Stimulated activated CD8-positive, alpha-beta memory T cell treated with anti-CD3 and anti-CD28 coated beads, Interleukin-12 subunit alpha, Interleukin-12 subunit beta, amount 100 ng/mL, for 1 hour (primary cell): ENCODE data around the gene TEX47.

Source experiments
- DNase-seq: peaks from one replicate; pipeline ENCODE4 v3.0.0-alpha.2; 2020; ENCODE audit warnings: low read depth

Gene TEX47

DNA sequence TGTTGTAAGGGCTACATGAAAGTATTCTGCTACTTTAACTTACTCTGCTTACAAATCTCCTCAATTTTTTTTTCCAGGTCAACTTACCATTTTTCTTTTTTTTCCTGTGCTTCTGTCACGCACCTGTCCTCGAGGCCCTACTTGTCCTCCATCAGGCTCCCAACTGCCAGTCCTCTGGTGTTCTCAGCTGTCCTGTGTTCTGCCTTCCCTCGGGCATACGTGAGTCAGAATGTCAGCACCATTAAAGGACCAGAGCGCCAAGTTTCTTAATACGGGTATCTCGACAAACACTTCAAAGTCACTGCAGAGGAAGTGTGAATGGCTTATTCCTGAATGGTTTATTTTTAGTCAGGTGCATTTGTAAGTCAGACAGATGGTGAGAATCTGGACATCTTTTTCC is at the start of gene TEX47:
Gene TEX47 (minus strand): TSS at position 185 of the 400 bp plus-strand sequence. CDS start 795 bp downstream, outside the sequence.
- no peak for DNase-seq

DNA sequence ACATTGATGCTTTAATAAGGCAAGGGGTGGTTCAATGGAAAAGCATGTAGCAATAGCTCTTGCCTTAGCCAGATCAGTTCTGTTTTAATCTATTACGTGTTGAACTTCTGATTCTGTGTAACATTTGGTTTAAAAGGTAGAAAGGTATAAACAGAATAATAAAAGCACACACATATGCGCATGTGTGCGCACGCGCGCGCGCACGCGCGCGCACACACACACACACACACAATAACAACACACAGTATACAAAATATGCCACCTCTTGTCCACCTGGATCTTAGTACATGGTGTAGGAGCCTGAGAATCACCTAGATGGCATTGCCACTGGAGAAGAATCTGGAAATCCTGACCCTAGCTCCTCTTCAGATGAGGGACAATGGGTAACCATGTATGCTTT is 49.6 kb upstream of the TEX47 start:
- no peak for DNase-seq

DNA sequence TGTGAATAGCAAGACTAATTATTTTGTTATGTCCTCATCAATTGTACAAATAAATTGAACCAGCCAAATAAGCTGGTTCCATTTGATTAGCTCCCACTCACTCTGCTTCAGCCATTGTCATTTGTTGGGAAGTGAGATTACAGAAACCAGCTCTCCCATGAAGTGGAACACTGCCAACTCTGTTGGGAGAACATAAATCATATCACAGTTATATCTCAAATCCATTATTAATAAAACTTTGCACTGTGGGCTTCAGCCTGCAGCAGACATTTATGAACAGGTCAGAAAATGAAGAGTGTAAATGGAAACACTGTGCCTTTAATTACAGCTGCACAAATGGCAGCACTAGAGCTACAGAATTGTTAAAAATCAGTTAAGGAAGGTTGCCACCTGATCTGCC is 46.7 kb upstream of the TEX47 start:
- DNase-seq: no peak

DNA sequence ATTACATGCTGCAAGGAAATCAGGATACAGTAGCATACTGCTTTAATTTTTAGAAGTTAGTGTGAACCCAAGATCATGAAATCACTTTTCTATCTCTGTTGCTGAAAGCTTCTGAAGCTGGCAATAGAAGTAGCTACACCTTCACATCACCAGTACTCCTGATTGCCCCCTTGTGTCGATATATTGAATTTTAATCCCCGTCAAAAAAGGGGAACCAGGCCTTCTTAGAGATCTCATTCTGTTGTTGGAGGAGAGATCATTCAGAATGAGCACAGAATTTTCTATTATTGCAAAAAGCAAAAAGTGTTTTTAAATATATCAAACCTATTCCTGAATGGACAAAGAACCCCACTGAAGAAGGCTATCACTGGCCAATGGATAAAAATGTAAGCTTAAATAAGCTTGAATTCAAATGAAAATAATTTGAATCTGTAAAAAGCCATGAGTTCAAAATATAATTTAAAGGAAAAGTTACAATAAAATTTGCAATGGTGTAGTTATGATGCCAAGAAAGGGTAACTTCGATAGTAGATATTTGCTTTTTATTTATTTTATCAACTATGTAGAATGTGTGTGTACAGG is 39.7 kb upstream of the TEX47 start:
- no peak for DNase-seq

DNA sequence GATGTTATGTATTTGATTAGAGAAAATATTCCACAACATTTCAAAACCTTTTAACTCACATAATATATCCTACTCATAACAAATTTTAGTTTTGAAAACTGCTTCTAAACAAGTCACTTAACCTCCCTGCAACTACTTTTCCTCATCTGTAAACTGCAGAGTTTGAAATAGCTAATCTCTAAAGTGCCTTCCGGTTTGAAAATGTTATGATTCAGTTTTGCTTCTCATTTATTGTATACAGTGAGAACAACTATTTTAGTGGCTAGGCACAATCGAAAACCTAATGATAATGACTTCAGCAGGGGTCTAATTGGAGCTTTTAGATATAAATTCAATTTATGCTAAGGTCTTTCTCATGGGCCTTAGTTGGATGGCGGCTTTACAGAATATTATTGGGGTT is 30.7 kb upstream of the TEX47 start:
- no peak for DNase-seq

DNA sequence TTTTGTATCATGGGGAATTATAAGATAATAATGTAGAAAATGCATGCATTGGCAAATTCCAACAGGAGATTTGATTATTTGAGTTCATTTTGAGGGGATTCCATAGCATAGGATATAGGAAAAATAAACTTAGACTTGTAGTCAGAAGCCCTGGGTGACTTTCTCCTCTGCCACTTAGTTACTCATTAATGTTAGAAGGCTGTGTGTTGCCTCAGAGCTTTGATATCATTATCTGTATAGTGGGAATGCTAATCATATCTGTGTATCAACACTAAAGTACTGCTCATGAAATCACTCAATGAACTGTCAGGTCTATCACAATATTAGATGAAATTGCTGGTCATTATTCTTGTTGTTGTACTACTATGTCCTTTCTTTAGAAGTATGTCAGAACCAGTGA is 23.0 kb upstream of the TEX47 start:
- DNase-seq: no peak

DNA sequence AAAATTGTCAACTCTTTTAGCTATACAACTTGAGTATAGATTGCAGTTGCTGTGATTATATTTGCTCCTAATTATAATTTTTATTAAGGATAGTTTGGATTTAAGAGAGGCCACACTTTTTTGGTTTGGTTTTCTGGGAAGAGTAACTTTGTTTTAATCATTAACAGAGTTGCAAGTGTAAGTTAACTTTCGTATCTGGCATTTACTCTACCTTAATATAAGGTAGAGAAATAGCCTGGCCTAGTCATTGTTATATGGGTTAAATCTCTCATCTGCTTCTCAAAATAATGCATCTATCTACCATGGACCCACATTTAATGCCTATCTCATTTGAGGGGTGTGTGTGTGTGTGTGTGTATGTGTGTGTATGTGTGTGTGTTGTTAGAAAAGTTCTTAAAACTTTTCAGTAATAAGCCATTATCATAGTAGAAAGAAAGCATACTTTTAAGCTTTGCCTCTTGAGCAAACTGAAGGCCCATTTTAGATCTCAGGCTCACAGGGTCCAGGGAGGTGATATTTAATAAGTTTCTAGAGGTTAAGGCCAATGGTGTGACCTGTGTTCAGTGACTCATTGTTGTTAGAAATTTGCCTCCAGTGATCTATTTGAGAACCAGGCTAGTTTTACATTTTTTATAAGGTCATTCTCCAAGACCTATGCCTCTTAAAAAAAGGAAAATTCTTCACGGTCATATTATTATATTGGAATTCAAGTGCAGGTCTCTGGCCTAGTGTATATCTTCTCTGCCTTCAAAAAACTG is 10.9 kb upstream of the TEX47 start:
- DNase-seq: no peak

DNA sequence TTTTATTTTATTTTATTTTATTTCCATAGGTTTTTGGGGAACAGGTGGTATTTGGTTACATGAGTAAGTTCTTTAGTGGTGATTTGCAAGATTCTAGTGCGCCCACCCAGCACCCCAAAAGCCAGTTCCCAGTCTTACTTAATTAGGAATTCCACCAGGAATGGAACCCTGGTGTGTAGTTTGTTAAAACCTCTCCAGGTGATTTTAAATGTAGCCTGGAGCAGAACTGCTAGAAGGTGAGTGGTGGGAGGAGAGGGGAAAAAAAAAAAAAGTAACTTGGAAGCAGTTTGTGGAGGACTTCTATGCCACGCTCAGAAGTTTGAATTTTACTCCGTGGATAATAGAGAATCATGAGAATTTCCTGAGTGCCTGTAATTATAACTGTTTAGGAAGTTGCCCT is 5.5 kb upstream of the TEX47 start:
- no peak for DNase-seq

DNA sequence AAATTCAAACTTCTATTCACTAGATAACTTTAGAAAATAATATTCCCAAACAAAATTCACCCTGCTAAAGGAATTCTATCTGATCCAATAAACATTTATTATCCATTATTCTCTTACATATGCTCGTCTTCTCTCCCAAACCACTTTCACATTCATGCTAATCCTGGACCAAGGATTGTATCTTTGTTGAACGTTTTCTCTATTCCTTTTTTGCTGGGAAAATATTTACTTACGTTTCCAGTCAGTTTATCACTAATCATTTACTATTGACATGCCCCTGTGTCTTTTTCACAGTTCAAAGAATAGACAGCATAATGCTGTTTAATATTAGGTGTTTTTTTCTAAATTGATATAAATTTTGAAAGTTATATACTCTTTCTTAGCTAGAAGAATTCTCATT is 3.2 kb downstream of the TEX47 start:
- no peak for DNase-seq

DNA sequence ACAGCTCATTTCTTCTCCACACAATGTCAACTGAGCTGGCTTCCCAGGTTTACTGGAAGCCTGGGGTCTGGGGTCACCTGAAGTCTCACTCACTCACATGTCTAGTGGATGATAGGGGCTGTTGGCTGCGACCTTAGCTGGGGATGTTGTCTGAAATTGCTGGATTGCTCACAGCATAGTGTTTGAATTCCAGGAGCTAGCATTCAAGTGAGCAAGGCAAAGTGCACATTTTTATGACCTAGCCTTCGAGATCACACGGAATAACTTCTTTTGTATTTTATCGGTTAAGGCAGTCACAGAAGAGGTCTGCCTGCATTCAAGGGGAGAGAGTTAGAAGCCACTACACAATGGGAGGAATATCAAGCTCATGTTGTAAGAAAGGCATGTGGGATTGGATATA is 3.6 kb downstream of the TEX47 start:
- no peak for DNase-seq

DNA sequence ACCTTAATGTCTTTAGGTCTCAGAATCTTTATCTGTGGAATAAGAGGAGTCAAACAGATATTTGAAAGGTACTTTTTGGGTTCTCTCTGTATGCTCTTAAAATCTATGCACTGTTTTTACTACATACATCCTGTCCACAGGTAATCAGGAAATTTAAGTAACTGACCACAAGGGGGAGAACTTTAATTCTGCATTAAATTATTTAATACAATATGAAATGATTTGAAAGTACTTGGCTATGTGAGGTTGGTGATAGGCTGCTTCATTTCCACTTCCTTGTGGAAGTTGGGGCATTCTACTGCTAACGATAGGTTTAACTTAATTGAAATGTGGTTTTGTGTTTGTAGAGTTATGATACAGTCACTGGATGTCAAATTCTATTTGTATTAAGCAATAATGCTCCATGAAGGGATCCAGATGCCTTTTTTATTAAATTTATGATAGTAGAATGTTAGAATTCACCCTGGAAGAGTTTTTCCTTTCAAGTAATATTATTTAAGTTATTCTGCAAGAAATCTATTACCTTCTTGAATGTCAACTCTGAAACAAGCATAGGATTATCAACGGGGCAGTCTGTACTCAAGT is 6.0 kb downstream of the TEX47 start:
- no peak for DNase-seq

DNA sequence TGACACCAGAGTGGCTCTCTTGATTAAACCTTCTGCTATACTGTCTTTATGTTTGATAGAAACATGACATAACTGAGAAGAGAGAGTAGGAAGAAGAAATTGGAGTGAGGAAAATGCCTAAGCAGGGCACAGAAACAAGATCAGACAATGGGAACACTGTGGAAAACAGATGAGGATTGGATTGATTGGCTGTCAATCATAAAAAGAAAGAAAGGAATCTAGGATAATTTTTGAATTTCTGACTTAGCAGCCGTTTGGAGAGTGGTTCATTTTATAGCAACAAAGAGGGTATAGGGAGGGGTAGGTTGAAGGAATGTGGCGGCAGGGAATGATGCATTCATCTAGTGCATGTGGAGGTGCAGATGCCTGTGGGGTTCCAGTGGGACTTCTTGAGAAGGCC is 7.8 kb downstream of the TEX47 start:
- no peak for DNase-seq

DNA sequence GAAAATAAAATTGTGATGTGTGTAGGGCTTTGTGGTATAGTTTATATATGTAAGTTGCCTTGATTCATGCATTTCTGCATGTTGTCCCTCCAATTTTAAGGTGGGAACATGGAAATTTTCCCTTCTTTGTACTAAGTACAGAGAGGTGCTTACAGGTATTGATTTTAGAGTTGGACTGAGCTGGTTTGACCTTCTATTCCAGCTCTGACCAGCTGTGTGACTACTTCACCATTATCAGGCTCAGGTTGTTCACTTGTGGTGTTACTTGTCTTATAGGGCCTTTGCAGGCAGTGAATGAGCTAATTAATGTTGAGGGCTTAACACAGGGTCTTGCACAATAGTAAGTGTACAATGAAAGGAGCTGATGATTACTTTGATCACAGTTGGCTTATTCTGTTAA is 19.7 kb downstream of the TEX47 start:
- DNase-seq: no peak

DNA sequence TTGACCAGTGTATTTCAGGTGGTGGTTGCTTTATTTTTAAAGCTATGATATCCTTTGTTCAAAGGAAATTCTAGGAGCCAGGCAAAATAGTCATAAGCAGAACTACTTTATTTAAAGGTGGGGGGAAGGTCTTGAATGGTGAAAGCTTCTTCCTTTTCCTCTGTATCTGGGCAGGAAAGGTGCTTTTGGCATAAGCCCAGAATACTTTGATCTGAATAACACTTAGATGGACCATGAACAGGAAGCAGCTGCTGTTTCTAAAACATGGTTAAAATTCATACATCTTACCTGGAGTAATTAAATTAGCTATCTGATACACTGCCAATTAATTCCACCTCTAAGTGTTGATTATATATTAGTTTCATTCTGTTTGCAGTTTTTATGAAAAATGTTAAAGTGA is 22.8 kb downstream of the TEX47 start:
- DNase-seq: no peak

DNA sequence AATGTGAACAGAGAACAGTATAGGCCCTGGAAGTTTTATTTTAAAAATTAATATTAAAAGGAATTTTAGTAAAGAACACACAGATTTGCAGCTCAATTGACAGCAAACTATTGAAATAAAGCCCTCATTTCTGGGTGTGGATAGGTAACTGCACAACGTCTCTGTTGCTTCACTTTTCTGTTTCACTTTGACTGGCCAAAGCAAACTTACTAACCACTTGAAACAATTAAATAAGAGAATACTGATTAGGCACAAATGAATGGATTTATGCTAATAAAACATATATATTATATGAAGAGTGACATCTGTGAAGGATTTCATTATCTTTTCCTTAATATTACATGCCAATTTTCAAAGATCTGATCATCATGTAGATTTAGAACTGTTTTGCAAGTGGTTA is 24.1 kb downstream of the TEX47 start:
- no peak for DNase-seq

DNA sequence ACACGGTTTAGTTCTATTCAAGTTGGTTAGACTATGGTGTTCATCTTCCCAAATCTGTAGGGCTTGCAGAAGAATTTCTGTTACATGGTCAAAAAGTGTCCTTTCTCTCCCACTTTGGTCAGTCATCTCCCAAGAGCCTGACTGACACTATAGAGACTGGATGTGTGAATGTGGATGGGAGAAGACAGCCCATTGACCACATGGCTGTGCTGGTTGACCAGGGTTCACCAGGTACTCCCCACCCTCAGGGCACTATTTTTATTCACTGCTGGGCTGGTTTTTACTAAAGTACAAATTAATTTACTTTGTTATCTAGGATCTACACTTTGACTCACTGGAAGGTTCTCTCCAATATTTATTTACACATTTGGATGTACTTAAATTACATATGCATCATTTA is 33.8 kb downstream of the TEX47 start:
- DNase-seq: no peak

DNA sequence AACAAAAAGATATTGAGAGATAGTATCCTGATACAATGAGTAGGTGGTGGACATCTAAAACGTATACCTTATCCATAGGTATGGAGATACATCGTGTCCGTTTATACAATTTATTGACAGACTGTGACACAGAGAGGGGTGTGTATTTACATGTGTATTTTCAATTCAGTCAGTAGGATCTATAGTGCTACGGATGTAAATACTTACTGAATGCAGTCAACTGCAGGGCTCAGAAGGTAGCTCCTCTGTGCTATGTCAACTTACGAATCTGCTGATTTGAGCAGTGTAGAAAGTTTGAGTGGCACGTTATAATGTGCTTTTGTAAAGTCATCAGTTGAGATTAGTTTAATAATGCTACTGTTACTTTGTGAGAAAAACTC is 35.4 kb downstream of the TEX47 start:
- DNase-seq: no peak

DNA sequence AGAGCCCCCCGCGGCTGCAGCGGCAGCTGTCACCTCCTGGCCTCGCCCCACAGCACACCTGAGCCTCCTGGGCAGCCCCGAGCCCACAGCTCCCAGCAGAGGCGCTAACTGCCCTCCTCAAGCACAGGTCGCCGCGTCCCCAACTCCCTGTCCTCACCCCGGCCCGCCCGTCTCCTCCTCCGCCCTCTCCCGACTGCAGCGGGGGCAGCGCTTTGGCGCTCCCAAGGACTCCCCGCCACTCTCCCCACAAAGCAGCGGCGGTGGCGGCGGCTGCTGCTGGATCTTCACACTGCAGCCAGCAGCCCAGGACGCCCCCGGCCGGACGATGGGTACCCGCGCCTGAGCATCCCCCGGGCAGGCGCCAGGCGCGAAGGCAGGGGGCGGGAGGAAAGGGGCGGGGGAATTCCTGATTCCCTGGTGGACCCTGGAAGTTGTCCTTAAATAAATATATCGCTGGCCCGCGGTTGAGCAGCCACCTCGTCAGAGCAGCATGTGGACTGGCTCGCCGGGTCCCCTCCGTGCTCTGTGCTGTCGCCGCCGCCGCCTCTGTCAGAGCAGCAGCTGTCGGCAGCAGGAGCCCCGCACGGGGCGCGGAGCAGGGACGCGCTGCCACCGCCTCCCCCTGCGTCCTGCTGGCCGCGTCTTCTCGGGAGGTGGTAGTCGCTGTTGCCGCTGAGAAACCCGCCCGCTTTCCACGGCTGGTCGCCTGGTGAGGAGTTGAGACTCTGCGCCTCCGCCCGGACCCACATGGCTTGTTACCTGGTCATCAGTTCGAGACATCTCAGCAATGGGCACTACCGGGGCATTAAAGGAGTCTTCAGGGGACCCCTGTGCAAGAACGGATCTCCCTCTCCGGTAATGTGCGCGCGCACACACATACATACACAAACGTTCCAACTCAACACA is 36.1 kb downstream of the TEX47 start, which contains the start of gene ZNF804B:
Gene ZNF804B (plus strand): TSS at position 471 of the 906 bp plus-strand sequence. CDS start 277 bp downstream, at position 748.
- no peak for DNase-seq

DNA sequence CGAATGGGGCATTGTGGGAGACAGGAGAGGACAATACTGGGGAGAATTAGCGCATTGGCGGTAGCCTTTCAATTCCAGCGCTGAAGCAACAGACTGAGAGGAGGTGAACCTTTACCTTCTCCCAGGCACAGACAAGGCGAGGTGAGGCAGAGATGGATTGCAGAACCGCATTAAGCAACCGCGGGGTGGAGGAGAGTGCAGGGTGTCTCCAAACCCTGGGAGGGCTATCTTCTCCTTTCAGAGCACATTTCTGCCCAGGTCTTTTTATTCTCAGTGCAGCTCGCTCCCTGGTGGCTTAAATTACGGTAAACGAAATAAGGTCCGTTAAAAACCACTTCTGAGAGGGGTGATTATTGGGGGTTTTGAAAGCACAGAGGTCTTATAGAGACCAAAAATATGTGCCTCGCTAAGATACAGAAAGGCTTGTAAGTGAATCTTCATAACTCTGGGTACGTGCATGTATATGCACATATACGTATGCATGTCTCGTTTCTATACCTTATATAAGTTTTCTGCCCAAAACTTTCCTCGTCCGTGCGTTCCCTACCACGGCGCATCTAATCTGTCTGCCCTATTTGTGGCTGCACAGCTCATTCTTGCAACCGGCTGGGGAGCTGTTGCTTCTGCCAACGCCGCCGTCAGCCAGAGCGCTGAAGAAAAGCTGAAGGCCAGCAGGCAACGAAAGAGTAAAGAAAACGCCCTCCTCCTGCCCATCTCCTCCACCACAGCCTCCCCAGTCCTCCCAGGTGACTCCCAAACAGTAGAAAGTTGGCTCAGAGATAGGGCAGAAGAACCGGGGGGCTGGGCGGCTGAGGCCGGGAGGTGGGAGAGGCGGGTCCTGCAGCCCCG is 36.9 kb downstream of the TEX47 start:
- DNase-seq: no peak

DNA sequence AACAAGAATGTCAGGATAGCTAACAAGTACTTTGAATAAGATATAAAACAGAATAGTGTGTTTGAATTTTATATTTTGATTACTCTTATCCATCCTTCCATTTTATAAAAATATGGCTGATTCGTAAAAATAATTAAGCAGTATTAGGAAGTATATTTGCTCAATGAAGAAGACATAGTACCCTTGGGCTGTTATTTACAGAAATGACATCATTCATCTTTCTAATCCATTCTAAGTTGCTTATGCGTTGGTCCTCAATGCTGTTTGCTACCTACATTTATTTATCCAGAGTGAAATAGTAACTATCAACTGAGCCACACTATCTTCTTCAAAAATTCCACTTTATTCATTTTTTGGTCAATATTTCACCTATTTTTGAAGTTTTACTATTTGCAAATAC is 38.2 kb downstream of the TEX47 start:
- no peak for DNase-seq

DNA sequence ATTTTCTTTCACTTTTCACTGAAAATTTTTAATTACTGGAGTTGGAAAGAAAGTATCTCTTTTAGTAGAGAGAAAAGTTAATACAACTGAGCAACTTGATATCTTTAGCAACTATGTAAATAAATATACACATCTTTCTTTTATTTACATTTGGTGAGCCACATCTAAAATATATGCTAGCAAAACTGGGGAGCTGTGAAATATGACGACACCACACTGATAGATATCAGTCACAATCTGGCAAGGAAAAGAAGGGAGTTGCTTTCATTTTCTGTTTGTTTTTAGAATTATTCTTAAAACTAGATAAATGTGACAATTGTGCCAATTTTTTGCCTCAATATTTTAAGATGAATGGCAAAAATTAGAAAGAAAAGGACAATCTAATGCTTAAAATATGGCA is 38.7 kb downstream of the TEX47 start:
- no peak for DNase-seq

DNA sequence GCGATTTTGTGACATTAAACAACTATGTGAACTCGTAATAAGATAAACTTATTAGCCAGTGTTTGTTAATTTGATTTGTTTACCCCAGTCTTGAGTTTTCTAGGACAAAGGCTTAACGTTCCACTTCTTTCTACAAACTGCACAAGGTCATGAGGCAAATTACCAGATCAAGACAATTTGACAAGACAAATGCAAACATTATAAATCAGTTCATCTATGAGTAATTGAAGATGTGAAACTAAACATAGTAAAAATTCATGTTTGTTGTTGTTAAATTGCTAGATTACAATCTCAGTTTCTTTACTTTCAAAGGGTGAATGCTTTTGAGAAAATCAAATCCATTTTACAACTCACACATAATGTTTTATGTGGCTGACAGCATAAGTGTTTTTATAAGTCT is 49.4 kb downstream of the TEX47 start:
- DNase-seq: no peak
